ENCODE results near the gene PRSS12.
"Not testable (repeated sequence)": the region's sequence is repeated elsewhere in the genome, so short reads cannot be mapped to it uniquely, and the experiment has no call there.

The PRSS12 gene

DNA sequence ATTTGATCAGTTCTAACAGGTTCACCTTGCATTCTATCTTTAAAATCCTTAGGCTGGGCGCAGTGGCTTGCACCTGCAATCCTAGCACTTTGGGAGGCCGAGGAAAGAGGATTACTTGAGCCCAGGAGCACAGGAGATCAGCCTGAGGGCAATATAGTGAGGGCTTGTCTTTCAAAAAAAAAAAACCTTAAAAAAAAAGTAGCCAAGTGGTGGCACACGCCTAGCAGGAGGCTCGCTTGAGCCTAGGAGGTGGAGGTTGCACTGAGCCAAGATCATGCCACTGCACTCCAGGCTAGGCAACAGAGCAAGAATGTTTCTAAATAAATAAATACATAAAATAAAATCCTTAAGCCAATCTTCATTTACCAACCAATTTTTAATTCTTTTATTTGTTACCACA, 75.6 kb downstream of the PRSS12 start:
- TF ChIP-seq, protein P1, sequence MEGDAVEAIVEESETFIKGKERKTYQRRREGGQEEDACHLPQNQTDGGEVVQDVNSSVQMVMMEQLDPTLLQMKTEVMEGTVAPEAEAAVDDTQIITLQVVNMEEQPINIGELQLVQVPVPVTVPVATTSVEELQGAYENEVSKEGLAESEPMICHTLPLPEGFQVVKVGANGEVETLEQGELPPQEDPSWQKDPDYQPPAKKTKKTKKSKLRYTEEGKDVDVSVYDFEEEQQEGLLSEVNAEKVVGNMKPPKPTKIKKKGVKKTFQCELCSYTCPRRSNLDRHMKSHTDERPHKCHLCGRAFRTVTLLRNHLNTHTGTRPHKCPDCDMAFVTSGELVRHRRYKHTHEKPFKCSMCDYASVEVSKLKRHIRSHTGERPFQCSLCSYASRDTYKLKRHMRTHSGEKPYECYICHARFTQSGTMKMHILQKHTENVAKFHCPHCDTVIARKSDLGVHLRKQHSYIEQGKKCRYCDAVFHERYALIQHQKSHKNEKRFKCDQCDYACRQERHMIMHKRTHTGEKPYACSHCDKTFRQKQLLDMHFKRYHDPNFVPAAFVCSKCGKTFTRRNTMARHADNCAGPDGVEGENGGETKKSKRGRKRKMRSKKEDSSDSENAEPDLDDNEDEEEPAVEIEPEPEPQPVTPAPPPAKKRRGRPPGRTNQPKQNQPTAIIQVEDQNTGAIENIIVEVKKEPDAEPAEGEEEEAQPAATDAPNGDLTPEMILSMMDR (IDR thresholded peaks at IDR 0.05; ENCODE audit: low read depth, low read length): no peak
- Histone ChIP-seq H3K9me3 (no peaks in the 10 kb centered on the region), H3K36me3 (peaks cover 32% of the 10 kb centered on the region), H3K4me1 (peaks cover 12% of the 10 kb centered on the region), H3K27me3 (no peaks in the 10 kb centered on the region; the same call in 1 of the 2 replicates), H3K4me3 (ENCODE audit: low read depth, low read length) (no peak overlapping the region)
- no peak for DNase-seq

DNA sequence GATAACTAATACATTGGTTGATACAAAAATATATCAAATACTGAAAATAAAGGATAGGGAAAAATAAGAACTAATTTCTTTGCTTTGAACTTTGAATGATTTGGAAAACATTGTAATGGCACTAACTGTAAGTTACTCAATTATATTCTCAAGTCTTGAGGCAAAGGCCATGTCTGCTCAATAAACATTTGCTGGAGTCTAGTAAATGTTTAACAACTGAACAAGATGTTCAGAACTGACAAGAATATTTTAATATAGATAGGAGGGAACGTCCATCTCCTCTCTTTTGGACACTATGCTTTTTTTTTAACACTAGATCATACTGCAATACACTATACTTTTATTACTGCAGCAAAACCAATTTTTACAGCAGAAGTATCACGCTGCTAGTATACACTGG, 76.2 kb downstream of the PRSS12 start:
- Histone ChIP-seq H3K27me3 (no peaks in the 10 kb centered on the region; the same call in 1 of the 2 replicates), H3K4me1 (peaks cover 5% of the 10 kb centered on the region; the same call in 1 of the 2 replicates), H3K36me3 (peaks cover 30% of the 10 kb centered on the region), H3K9me3 (no peaks in the 10 kb centered on the region), H3K4me3 (ENCODE audit: low read depth, low read length) (no peak overlapping the region)
- DNase-seq: no peak
- TF ChIP-seq, protein P1 (IDR thresholded peaks at IDR 0.05; ENCODE audit: low read depth, low read length): no peak

DNA sequence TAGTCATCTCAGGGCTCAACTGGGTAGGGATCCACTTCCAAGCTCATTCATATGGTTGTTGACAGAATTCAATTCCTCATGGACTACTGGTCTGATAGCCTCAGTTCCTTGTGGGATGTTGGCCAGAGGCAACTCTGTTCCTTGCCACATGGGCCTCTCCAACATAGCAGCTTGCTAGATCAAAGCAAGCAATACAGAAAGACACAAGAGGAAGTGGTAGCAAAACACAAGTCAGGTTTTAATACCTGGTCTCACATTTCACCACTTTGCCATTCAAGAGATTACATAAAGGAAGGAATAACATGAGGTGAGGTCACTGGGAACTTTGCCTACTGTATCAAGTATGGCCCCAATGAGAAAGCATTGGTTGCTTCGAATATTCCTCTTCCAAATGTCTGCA, 79.2 kb downstream of the PRSS12 start:
- TF ChIP-seq, protein P1 (IDR thresholded peaks at IDR 0.05; ENCODE audit: low read depth, low read length): no peak
- no peak for DNase-seq
- Histone ChIP-seq H3K36me3 (peaks cover under 1% of the 10 kb centered on the region), H3K27me3 (no peaks in the 10 kb centered on the region; the same call in 1 of the 2 replicates), H3K4me1 (no peaks in the 10 kb centered on the region), H3K4me3 (ENCODE audit: low read depth, low read length) (no peak overlapping the region), H3K9me3 (no peaks in the 10 kb centered on the region)

DNA sequence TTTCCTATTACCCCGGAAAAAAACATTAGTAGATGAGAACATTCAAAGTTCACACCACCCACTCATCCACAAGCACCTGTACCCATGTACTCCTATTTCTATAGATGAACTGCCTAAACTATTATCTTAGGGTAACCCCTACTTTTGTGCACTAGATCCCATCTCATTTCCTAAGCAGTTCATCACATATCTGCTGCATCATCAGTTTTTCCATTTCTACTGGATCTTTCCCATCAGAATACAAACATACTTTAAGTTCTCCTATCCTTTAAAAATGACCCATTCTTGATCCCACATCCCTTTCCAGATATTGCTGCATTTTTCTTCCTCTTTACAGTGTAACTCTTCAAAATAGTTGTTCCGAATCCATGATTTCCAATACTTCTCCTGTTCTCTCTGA, 81.0 kb downstream of the PRSS12 start:
- no peak overlapping the region for H3K4me3 ChIP-seq (ENCODE audit: low read depth, low read length)
- no peaks in the 10 kb centered on the region for H3K4me1 ChIP-seq
- no peak for DNase-seq
- no peaks in the 10 kb centered on the region for H3K9me3 ChIP-seq
- TF ChIP-seq, protein P1 (IDR thresholded peaks at IDR 0.05; ENCODE audit: low read depth, low read length): no peak
- H3K36me3 ChIP-seq: no peaks in the 10 kb centered on the region
- no peaks in the 10 kb centered on the region; the same call in 1 of the 2 replicates for H3K27me3 ChIP-seq

DNA sequence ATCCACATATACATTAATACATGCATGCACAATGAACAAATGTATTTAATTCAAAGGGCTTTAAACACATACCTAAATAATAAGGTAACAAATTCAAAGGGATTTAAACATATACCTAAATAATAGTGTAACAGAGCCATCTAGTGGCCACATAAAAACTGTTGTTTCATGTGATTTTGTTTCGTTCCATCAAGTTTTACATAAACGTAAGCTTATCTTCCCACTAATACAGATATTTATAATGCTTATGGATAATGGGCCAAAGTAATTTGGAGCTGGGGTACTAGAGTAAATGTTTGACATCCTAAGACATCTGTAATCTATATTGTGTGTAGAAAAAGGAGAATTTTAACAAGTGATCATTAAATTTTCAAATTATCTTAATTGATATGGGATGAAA, 82.3 kb downstream of the PRSS12 start:
- no peak overlapping the region for H3K4me3 ChIP-seq (ENCODE audit: low read depth, low read length)
- peak; percentile 15 for DNase-seq
- no peaks in the 10 kb centered on the region for H3K36me3 ChIP-seq
- H3K9me3 ChIP-seq: no peaks in the 10 kb centered on the region
- H3K27me3 ChIP-seq: no peaks in the 10 kb centered on the region; the same call in 1 of the 2 replicates
- H3K4me1 ChIP-seq: no peaks in the 10 kb centered on the region
- TF ChIP-seq, protein P1 (IDR thresholded peaks at IDR 0.05; ENCODE audit: low read depth, low read length): peak; percentile 47

DNA sequence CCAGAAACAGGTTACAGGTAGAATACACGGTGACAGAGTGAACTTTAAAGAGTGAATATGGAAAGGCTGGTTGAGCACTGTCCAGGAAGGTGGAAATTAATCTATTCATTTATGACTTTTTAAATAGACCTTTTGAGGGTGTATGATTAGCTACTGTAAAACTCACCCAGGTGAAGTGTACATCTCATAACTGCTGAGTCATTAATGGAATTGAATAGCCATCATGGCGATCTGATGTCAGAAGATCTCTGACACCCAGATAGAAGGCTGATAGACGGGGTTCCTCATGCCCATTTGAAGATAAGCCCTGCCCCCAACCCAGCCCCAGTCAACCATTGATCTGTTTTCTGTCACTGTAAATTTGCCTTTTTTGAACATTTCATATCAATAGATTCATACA, 84.0 kb downstream of the PRSS12 start:
- DNase-seq: no peak
- Histone ChIP-seq H3K9me3 (no peaks in the 10 kb centered on the region), H3K36me3 (no peaks in the 10 kb centered on the region), H3K4me1 (no peaks in the 10 kb centered on the region), H3K4me3 (ENCODE audit: low read depth, low read length) (no peak overlapping the region), H3K27me3 (no peaks in the 10 kb centered on the region; the same call in 1 of the 2 replicates)
- TF ChIP-seq, protein P1 (IDR thresholded peaks at IDR 0.05; ENCODE audit: low read depth, low read length): no peak

DNA sequence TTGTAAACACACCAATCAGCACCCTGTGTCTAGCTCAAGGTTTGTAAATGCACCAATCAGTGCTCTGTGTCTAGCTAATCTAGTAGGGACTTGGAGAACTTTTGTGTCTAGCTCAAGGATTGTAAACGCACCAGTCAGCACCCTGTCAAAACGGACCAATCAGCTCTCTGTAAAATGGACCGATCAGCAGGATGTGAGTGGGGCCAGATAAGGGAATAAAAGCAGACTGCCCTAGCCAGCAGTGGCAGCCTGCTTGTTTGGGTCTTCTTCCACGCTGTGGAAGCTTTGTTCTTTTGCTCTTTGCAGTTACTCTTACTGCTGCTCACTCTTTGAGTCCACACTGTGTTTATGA, 86.7 kb downstream of the PRSS12 start:
- H3K9me3 ChIP-seq; H3K4me1 ChIP-seq; H3K4me3 ChIP-seq (ENCODE audit: low read depth, low read length); H3K27me3 ChIP-seq; DNase-seq; H3K36me3 ChIP-seq: not testable (repeated sequence)

All from BE2C (cell line).